Lung (tissue), 12 donors: Measurements from ENCODE around the gene RARG. TPM values are rescaled to one million over a fixed set of nuclear protein-coding genes. Genes with fewer than 3 reads are reported as not detected.
A peak's percentile ranks its signal among the peaks of the same experiment; 100 is the strongest.

ENCODE experiments used
- ATAC-seq: fragments of 200-7000 bp; cut with Tn5 transposase; one replicate; pipeline ENCODE4 v1.9.1; 2020; ENCODE audit warnings: moderate number of reproducible peaks; ENCODE audit not compliant: insufficient read depth, low FRiP score
- DNase-seq, 3 donors: peaks; one replicate each; pipeline ENCODE4 v3.0.0-alpha.2; 2013 to 2017
- H3K27ac ChIP-seq, 2 donors: one replicate each; pipeline ENCODE4 v1.5.1; 2013; ENCODE audit warnings: mild to moderate bottlenecking in 2 of 2, moderate library complexity in 2 of 2, control low read depth in 1 of 2, inconsistent platforms in 1 of 2, low read depth in 1 of 2, low read length in 1 of 2
- H3K27me3 ChIP-seq, 3 donors: one replicate each; pipeline ENCODE4 v1.5.1; 2013; ENCODE audit warnings: low read length in 2 of 3; ENCODE audit not compliant: control insufficient read depth in 3 of 3, insufficient read depth in 3 of 3
- H3K36me3 ChIP-seq, 4 donors: one replicate each; pipeline ENCODE4 v1.5.1; 2013; ENCODE audit warnings: low read length in 4 of 4, mild to moderate bottlenecking in 1 of 4, moderate library complexity in 1 of 4; ENCODE audit not compliant: control insufficient read depth in 4 of 4, insufficient read depth in 4 of 4
- H3K4me1 ChIP-seq, 5 donors: one replicate each; pipeline ENCODE4 v1.5.1; 2013; ENCODE audit warnings: low read length in 5 of 5, mild to moderate bottlenecking in 2 of 5, moderate library complexity in 1 of 5; ENCODE audit not compliant: control insufficient read depth in 5 of 5, insufficient read depth in 5 of 5
- H3K4me3 ChIP-seq: one replicate; pipeline ENCODE4 v1.5.1; 2013; ENCODE audit warnings: mild to moderate bottlenecking, control low read depth, moderate library complexity
- H3K9ac ChIP-seq, 2 donors: one replicate each; pipeline ENCODE4 v1.5.1; 2013; ENCODE audit warnings: low read length in 2 of 2, control low read depth in 1 of 2; ENCODE audit not compliant: insufficient read depth in 1 of 2
- H3K9me3 ChIP-seq, 4 donors: one replicate each; pipeline ENCODE4 v1.5.1; 2013; ENCODE audit warnings: low read length in 3 of 4, mild to moderate bottlenecking in 1 of 4, moderate library complexity in 1 of 4; ENCODE audit not compliant: control insufficient read depth in 4 of 4, insufficient read depth in 3 of 4
- CTCF ChIP-seq: IDR thresholded peaks from 2 replicates; pipeline ENCODE4 v1.5.1; 2012; ENCODE audit warnings: mild to moderate bottlenecking; ENCODE audit errors: control extremely low read depth, extremely low read depth
- WGBS, 2 donors: extraction: QIAGEN DNeasy Blood & Tissue Kit; methylation state at CpG; one replicate each; pipeline ENCODE4 v1.1.7; 2013; 5-methylcytosine and 5-hydroxymethylcytosine counted together
- polyA plus RNA-seq, 2 donors: library from polyadenylated mRNA; stranded (reverse); fragments of 200-250 nt; gene quantifications; one replicate each; pipeline ENCODE4 v1.2.1, GENCODE V29; 2013
- total RNA-seq, 2 donors: library from RNA; depleted of rRNA in 1 of 2; stranded (reverse); fragments of >200 nt in 1 of 2; gene quantifications; one replicate each; pipeline ENCODE4 v1.2.1, GENCODE V29; 2014 to 2021
- donor health status: control.
- donor health status: control.
- donor health status: Bipolar disorder and iron deficiency.
- donor health status: healthy.
- donor health status: DM: yes; HTN: yes; CAD: no.

The RARG gene
- total and polyA plus RNA-seq, 4 donors, result 12.0 to 29.7 (median 21.0) TPM

GRCh38 chr12:53255996-53256395 lies 24.0 kb upstream of the RARG start:
- no peak overlapping the region for H3K4me3 ChIP-seq
- peaks cover 0 to 15% (median 9%) of the 10 kb centered on the region in 4 donors for H3K36me3 ChIP-seq
- WGBS, 2 donors, result 26 to 72% methylated on average over 3 of the region's 3 CpGs
- peaks cover 0 to 19% (median 9%) of the 10 kb centered on the region in 5 donors for H3K4me1 ChIP-seq
- H3K9ac ChIP-seq, result no peak overlapping the region
- ATAC-seq (no peak), DNase-seq (no peak)
- TF ChIP-seq CTCF, result no peak
- no peaks in the 10 kb centered on the region for H3K27me3 ChIP-seq
- no peak overlapping the region for H3K27ac ChIP-seq
- H3K9me3 ChIP-seq, result no peaks in the 10 kb centered on the region

- Histone ChIP-seq H3K9me3 (no peaks in the 10 kb centered on the region), H3K27ac (no peak overlapping the region), H3K27me3 (no peaks in the 10 kb centered on the region), H3K4me1 (peaks cover 0 to 20% (median 9%) of the 10 kb centered on the region in 5 donors), H3K9ac (no peak overlapping the region), H3K36me3 (peaks cover 0 to 15% (median 9%) of the 10 kb centered on the region in 4 donors), H3K4me3 (no peak overlapping the region)
- WGBS, 2 donors, result 86 to 94% methylated on average over 1 of the region's 1 CpG
- no peak for TF ChIP-seq CTCF
- DNase-seq, result no peak
- ATAC-seq, result no peak
Observed at GRCh38 chr12:53254816-53255545, 23.0 kb upstream of the RARG start.

GRCh38 chr12:53253298-53253697 lies 21.3 kb upstream of the RARG start:
- DNase-seq, result no peak
- Histone ChIP-seq H3K36me3 (peaks cover 0 to 15% (median 9%) of the 10 kb centered on the region in 4 donors), H3K27me3 (no peaks in the 10 kb centered on the region), H3K4me3 (no peak overlapping the region), H3K4me1 (peaks cover 0 to 18% (median 9%) of the 10 kb centered on the region in 5 donors), H3K9ac (peak overlapping the region in 1 of 2 donors; percentile 61), H3K27ac (no peak overlapping the region), H3K9me3 (no peaks in the 10 kb centered on the region)
- WGBS, 2 donors, result 94 to 95% methylated on average over 13 of the region's 13 CpGs
- no peak for TF ChIP-seq CTCF
- no peak for ATAC-seq
